Measurements from ENCODE around the gene TMEM94. TPM values are rescaled to one million over a fixed set of nuclear protein-coding genes. Genes with fewer than 3 reads are reported as not detected.
A peak's percentile ranks its signal among the peaks of the same experiment; 100 is the strongest.

Gene TMEM94
- total and polyA plus RNA-seq, 5 donors = 40.3 to 54.6 (median 49.6) TPM

DNA sequence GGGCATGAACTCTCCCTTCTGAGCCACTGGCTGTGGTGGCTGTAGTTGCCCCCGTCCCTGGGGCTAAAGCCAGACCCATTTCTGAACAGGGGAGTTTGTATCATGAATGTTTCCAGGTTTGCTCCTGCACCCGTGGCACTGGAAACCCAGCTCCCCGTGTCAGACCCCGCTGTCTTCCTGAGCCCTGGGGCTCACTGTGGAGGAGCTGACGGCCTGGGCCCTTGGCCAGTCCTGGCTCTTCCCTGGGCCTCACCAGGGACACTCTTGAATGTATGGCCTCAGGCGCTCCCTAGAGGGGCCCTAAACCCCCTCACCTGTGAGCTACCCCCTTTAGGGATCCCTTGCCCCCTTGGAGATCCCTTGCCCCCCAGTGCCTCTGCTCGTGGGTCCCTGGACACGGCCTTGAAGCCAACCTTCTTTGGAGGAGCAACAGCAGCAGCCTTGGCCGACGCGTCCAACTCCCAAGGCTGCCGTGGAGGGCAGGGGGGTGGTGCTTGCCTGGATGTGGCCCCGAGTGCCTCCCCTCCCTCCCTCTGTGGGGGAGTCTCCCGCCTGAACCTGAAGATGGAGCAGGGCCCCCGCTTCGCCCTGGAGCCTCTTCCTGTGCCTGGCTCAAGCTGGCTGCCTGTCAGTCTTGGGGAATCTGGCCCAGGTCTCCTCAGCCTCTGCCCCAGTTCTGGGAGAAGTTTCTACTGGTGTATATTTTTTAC lies 43.0 kb downstream of the TMEM94 start:
- ATAC-seq = peak; percentile 3 to 14
- WGBS = 41% methylated on average over 16 of the region's 16 CpGs

DNA sequence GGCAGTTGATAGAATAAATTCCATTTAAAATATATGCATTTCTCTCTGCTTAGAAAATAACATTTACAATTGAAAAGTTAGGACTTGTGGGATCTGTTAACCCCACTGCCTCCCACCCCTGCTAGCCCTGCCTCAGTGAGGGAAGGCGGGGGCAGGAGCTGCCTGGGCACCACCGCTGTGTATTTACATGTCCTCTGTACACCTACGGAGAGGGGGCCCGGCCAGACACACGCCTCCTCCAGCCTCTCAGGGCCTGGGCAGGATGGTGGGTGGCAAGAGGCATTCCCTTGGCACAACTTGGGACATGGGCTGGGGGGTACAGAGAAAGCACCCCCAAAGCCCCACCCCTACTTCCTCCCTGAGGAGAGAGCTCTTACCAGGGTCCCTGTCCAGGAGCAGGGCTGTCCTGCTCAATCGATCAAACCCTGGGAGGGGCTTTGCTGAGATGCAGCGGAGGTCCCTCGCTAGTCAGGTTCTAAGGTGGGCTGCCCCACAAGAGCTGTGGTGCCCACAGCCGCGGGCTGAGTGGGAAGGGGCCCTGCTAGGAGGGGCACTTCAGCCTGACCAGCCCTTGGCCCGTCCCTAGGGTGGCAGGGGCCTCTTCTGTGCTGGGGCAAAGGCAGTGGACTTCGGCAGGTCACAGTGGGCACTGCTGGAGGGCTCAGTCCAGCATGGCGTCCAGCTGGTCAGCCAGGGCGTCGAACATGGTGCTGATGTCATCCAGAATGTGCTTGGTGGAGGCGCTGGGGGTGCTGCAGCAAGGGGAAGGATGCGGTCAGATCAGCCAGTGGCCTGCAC lies 44.2 kb downstream of the TMEM94 start:
- H3K9me3 ChIP-seq (ENCODE audit: control insufficient read depth, low read length) = no peaks in the 10 kb centered on the region
- H3K4me1 ChIP-seq (ENCODE audit: control insufficient read depth, insufficient read depth, low read length) = peaks cover 2% of the 10 kb centered on the region
- WGBS = 84% methylated on average over 17 of the region's 17 CpGs
- ATAC-seq (no peak), DNase-seq (peak in 1 of 3 donors; percentile 54)
- intact Hi-C loops (cut with DNase I) = no loop called here
- H3K4me3 ChIP-seq (ENCODE audit: low read length) = no peak overlapping the region
- H3K27ac ChIP-seq (ENCODE audit: low read length) = no peak overlapping the region
- H3K27me3 ChIP-seq (ENCODE audit: control insufficient read depth, insufficient read depth) = no peaks in the 10 kb centered on the region

More for the DNA sequence above, 43.0 kb downstream of the TMEM94 start:
- Histone ChIP-seq H3K27ac (ENCODE audit: low read length) (peak overlapping the region; percentile 42), H3K4me1 (ENCODE audit: control insufficient read depth, insufficient read depth, low read length) (peaks cover 2% of the 10 kb centered on the region), H3K27me3 (ENCODE audit: control insufficient read depth, insufficient read depth) (no peaks in the 10 kb centered on the region), H3K9me3 (ENCODE audit: control insufficient read depth, low read length) (no peaks in the 10 kb centered on the region), H3K4me3 (ENCODE audit: low read length) (no peak overlapping the region)
- DNase-seq = peak in 2 of 3 donors; percentile 71 to 72
- intact Hi-C loops (cut with DNase I) = no loop called here

DNA sequence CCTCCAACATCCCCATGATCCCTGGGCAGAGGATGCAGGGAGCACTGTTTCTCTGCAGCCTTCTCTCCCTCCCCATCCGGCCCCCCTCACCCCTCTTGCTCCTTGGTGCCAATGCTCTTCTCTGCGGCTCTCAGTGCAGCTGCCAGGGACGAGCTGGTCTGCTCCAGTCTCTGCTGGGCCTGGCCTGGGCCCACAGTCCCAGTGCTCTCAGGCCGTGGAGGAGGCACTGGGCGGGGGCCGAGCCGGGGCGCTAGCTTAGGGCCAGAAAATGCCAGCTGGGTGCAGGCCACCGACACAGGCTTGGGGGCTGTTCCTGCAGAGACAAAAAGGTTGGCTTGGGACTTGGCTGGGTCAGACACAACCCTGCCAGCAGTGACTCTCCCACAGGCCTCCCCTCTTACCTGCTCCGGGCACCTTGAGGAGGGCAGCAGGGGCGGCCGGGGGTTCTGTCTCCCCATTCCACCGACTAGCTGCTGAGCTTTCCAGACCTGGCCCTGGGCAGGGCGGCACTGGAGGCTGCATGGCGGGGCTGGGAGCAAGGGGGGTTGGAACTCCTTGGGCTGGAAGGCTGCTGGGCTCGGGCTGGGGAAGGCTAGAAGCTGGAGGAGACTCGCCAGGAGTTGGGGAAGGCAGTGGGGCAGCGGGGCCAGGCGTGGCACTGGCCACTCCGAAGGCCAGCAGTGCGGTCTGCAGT lies 45.1 kb downstream of the TMEM94 start:
- ATAC-seq (peak in 1 of 2 donors; percentile 10), DNase-seq (peak in 2 of 3 donors; percentile 72 to 73)
- no peak overlapping the region for H3K4me3 ChIP-seq (ENCODE audit: low read length)
- H3K9me3 ChIP-seq (ENCODE audit: control insufficient read depth, low read length) = no peaks in the 10 kb centered on the region
- no peak overlapping the region for H3K27ac ChIP-seq (ENCODE audit: low read length)
- H3K4me1 ChIP-seq (ENCODE audit: control insufficient read depth, insufficient read depth, low read length) = peaks cover 2% of the 10 kb centered on the region
- intact Hi-C loops (cut with DNase I) = no loop called here
- no peaks in the 10 kb centered on the region for H3K27me3 ChIP-seq (ENCODE audit: control insufficient read depth, insufficient read depth)
- WGBS = 62% methylated on average over 21 of the region's 21 CpGs

DNA sequence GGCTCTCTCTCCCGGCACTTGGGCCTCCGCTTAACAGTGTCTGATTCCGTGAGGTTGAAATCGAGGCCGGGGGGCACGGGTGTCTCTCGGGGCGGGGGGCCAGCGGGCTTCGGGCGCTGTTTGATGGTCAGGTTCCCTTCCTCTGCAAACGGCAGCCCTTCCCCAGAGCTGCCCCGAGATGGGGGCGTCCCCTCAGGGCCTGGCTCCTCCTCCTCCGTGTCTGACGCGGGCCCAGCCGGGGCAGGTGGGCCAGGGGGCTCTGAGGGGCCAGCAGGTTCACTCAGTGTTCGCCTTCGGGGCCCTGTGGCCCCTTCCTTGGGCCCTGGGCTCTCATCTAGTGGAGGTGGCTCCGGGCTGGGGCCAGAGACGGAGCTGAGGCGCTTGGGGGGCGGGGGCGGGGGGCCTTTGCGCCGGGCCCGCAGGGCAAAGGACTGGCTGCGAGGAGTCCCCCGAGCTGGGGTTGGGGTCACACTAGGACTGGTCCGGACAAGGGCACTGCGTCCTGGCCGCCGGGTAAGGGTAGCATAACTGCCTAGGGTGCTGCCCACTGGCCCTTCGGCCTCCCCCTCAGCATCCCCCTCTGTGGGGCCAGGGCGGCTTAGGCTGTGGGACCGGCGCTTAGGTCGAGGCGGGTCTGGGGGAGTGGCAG lies 45.8 kb downstream of the TMEM94 start:
- H3K27me3 ChIP-seq (ENCODE audit: control insufficient read depth, insufficient read depth) = no peaks in the 10 kb centered on the region
- H3K27ac ChIP-seq (ENCODE audit: low read length) = no peak overlapping the region
- WGBS = 85% methylated on average over 40 of the region's 40 CpGs
- ATAC-seq = no peak
- no peak overlapping the region for H3K4me3 ChIP-seq (ENCODE audit: low read length)
- DNase-seq = peak in 1 of 3 donors; percentile 48
- intact Hi-C loops (cut with DNase I) = no loop called here
- H3K9me3 ChIP-seq (ENCODE audit: control insufficient read depth, low read length) = no peaks in the 10 kb centered on the region
- peaks cover 2% of the 10 kb centered on the region for H3K4me1 ChIP-seq (ENCODE audit: control insufficient read depth, insufficient read depth, low read length)

DNA sequence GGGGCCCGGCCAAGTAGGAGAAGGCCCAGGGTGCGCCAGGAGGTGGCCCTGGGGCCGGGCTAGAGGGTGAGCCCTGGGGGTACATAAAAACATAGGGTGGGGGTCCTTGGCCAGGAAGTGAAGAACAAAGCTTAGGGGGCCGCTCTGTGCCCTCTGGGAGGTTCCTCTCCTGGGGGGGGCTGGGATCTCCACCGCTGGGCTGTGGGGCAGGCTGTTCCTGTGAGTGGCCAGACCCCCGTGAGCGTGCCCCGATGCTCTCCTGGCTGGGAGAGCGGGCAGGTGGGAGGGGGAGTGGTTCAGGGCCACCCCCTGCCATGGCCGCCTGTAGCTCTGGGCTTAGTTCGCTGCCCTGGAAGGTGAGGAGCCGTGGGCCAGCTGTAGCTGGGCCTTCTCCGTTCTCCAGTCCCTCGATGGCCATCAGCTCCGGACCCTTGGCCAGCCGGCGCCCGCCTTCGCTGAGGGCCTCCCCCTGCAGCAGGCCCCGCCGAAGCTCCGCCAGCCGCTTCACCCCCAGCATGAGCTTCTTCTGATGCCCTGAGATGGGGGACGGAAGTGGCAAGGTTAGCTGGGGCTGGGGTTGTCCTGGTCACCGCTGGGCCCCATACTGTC lies 46.4 kb downstream of the TMEM94 start:
- intact Hi-C loops (cut with DNase I) = no loop called here
- H3K27ac ChIP-seq (ENCODE audit: low read length) = no peak overlapping the region
- 91% methylated on average over 25 of the region's 25 CpGs for WGBS
- H3K27me3 ChIP-seq (ENCODE audit: control insufficient read depth, insufficient read depth) = no peaks in the 10 kb centered on the region
- no peak overlapping the region for H3K4me3 ChIP-seq (ENCODE audit: low read length)
- no peak for ATAC-seq
- H3K4me1 ChIP-seq (ENCODE audit: control insufficient read depth, insufficient read depth, low read length) = peaks cover 2% of the 10 kb centered on the region
- no peaks in the 10 kb centered on the region for H3K9me3 ChIP-seq (ENCODE audit: control insufficient read depth, low read length)
- peak in 1 of 3 donors; percentile 49 for DNase-seq

DNA sequence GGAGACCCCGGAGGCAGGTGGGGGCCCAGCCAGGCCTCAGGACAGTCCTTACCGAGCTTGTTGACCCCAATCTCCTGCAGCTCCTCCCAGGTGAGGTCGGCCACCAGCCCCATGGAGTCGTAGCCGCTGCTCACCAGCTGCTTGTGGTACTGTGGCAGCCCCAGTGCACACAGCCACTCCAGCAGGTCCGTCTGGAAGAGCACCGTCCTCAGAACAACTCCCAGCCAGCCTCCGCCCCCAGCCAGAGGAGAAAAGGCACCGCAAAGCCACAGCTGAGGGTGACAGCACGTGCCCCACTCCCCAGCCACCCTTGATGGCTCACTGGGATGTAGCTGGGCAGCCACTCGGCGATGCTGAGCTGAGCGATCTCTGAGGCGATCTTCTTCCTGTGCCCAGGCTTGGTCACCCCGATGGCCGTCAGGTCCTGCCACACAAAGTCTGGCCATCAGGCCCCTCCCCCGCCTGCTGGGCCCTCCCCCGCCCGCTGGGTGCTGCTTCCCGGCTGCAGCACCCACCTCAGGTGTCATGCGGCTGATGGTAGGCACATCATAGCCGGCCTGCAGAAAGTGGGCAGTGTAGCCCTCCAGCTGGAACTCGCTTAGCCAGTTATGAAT lies 47.0 kb downstream of the TMEM94 start:
- WGBS = 84% methylated on average over 23 of the region's 23 CpGs
- H3K27ac ChIP-seq (ENCODE audit: low read length) = no peak overlapping the region

DNA sequence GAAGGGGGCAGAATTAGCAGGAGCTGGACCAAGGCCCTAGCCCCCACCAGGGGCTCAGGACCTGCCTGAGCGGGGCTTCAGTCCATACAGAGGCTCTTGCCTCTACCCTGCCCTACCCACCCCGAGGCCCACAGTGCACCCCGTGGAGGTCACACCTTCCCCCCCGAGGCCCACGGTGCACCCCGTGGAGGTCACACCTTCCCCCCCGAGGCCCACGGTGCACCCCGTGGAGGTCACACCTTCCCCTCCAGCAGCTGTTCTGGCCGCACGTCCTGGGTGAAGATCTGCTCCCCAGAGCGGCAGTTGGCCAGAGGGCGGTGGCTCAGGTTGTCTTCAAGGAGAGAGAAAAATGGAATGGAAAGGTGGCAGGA lies 47.5 kb downstream of the TMEM94 start:
- ATAC-seq (peak in 1 of 2 donors; percentile 1), DNase-seq (no peak)
- Histone ChIP-seq H3K4me1 (ENCODE audit: control insufficient read depth, insufficient read depth, low read length) (peaks cover 5% of the 10 kb centered on the region), H3K27me3 (ENCODE audit: control insufficient read depth, insufficient read depth) (no peaks in the 10 kb centered on the region), H3K9me3 (ENCODE audit: control insufficient read depth, low read length) (no peaks in the 10 kb centered on the region), H3K27ac (ENCODE audit: low read length) (no peak overlapping the region), H3K4me3 (ENCODE audit: low read length) (no peak overlapping the region)
- 72% methylated on average over 13 of the region's 13 CpGs for WGBS
- intact Hi-C loops (cut with DNase I) = no loop called here

More for the DNA sequence above, 47.0 kb downstream of the TMEM94 start:
- no peaks in the 10 kb centered on the region for H3K9me3 ChIP-seq (ENCODE audit: control insufficient read depth, low read length)
- no peak overlapping the region for H3K4me3 ChIP-seq (ENCODE audit: low read length)
- intact Hi-C loops (cut with DNase I) = no loop called here
- peak in 1 of 3 donors; percentile 51 for DNase-seq
- no peak for ATAC-seq
- H3K27me3 ChIP-seq (ENCODE audit: control insufficient read depth, insufficient read depth) = no peaks in the 10 kb centered on the region
- H3K4me1 ChIP-seq (ENCODE audit: control insufficient read depth, insufficient read depth, low read length) = peaks cover 2% of the 10 kb centered on the region

DNA sequence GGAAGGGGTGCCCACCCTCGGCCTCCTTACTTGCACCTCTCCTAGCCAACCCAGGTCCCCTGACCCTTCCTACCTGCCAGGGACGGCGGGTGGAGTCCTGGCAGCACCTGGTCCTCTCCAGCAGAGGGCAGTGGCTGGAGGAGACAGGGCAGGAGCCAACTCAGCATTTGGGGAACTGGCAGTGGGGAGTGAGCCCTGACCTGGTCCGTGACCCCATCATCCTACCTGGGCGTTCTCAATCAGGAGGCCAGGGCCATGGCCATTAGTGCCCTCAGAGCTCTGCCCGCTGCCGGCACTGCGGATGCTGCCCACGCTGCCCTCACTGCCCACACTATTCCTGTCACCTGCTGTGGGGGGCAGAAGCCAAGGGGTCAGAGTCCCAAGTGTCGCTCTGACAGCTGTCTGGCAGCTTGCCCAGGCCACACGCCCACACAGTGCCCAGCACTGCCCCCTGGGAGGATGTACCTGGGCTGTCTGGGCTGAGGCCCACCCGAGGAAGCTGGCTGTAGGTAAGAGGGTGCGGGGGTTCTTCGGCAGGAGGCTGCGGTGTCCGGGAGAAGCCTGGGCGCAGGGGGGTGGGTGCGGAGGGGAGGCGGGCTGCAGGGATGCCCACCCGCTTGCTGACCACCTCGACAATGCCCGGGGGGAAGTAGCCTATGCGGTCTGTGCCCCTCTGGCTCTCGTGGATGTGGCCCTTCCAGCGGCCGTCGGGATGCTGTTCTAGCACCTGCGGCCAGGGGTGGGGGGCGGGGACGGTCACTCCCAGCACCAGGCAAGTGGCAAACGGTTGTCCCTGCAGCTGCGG lies 48.1 kb downstream of the TMEM94 start:
- DNase-seq (peak in 1 of 3 donors; percentile 65), ATAC-seq (no peak)
- Histone ChIP-seq H3K27ac (ENCODE audit: low read length) (no peak overlapping the region), H3K9me3 (ENCODE audit: control insufficient read depth, low read length) (no peaks in the 10 kb centered on the region), H3K4me1 (ENCODE audit: control insufficient read depth, insufficient read depth, low read length) (peaks cover 6% of the 10 kb centered on the region), H3K4me3 (ENCODE audit: low read length) (no peak overlapping the region), H3K27me3 (ENCODE audit: control insufficient read depth, insufficient read depth) (no peaks in the 10 kb centered on the region)
- 72% methylated on average over 32 of the region's 32 CpGs for WGBS
- intact Hi-C loops (cut with DNase I) = no loop called here

DNA sequence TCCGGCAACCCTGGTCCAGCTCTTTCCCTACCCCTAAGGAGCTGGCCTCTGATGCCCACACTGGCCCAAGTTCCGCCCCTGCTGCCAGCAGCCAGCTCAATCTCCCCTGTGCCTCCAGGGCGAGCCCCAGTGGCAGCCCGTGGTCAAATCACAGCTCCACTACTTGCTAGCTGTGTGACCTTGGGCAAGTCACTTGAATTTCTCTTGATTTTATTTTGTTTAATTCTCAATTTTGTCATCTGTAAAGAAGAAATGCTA lies 48.6 kb downstream of the TMEM94 start:
- Histone ChIP-seq H3K4me3 (ENCODE audit: low read length) (no peak overlapping the region), H3K9me3 (ENCODE audit: control insufficient read depth, low read length) (no peaks in the 10 kb centered on the region), H3K4me1 (ENCODE audit: control insufficient read depth, insufficient read depth, low read length) (peaks cover 6% of the 10 kb centered on the region), H3K27me3 (ENCODE audit: control insufficient read depth, insufficient read depth) (no peaks in the 10 kb centered on the region), H3K27ac (ENCODE audit: low read length) (no peak overlapping the region)
- intact Hi-C loops (cut with DNase I) = no loop called here
- WGBS = 90% methylated on average over 4 of the region's 4 CpGs
- ATAC-seq (no peak), DNase-seq (no peak)

DNA sequence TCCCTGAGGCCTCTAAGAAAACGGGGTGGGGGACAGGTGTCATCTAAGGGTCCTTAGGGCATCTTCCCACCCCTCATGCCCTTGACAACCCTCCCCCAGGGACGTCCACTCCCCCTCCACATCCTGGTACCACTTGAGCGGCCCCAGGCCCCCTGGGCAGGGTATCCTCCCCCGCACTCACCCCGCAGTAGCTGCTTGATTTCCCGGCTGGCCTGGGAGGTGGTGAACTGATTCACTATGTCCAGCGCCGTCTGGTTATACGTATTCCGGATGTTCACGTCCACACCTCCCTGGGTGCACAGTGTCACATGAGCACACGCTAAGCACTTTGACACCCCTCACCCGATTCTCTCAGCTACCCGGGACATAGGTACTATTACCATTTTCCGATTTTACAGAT lies 49.2 kb downstream of the TMEM94 start:
- intact Hi-C loops (cut with DNase I) = no loop called here
- ATAC-seq = no peak
- H3K4me3 ChIP-seq (ENCODE audit: low read length) = no peak overlapping the region
- H3K27ac ChIP-seq (ENCODE audit: low read length) = no peak overlapping the region
- DNase-seq = no peak
- WGBS = 76% methylated on average over 15 of the region's 15 CpGs
- peaks cover 6% of the 10 kb centered on the region for H3K4me1 ChIP-seq (ENCODE audit: control insufficient read depth, insufficient read depth, low read length)
- H3K9me3 ChIP-seq (ENCODE audit: control insufficient read depth, low read length) = no peaks in the 10 kb centered on the region
- no peaks in the 10 kb centered on the region for H3K27me3 ChIP-seq (ENCODE audit: control insufficient read depth, insufficient read depth)

All from right cardiac atrium (tissue), 5 donors.